Gastroesophageal sphincter (tissue), 3 donors: ENCODE data around the gene TSPO.

Experiments used
- POLR2AphosphoS5 ChIP-seq: sonication (generic); formaldehyde crosslinking; IDR thresholded peaks from one replicate; pipeline ENCODE4 v1.6.1; 2017; ENCODE audit warnings: antibody characterized with exemption
- TF ChIP-seq, protein P1 (sequence below), 4 experiments: fragments of 200-600 bp in 2 of 4; fragments of 450-650 bp in 2 of 4; sonication (generic) in 1 of 4; IDR thresholded peaks; one replicate each; pipeline ENCODE4 v1.5.1; 2017 to 2019; ENCODE audit warnings: antibody characterized with exemption in 4 of 4, mild to moderate bottlenecking in 2 of 4, moderate library complexity in 2 of 4

DNA sequence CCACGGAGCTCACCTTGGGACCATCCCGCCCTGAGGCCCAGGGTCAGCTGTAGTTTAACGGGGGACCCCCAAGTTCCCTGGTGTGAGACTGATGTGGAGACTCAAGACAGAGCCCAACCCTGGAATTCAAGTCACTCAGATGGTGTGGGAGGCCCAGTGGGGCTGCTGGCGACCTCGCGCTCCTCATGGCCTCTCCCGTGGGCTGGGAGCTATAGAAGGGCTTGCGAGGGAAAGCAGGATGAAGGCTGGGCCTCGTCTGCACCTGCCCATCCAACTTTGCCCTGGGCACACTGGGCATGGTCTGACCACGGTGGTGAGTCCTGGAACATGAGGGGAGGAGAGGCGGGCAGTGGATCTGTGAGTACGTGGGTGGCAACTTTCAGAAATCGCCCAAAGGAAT is 49.2 kb downstream of the TSPO start:
- TF ChIP-seq, protein P1, sequence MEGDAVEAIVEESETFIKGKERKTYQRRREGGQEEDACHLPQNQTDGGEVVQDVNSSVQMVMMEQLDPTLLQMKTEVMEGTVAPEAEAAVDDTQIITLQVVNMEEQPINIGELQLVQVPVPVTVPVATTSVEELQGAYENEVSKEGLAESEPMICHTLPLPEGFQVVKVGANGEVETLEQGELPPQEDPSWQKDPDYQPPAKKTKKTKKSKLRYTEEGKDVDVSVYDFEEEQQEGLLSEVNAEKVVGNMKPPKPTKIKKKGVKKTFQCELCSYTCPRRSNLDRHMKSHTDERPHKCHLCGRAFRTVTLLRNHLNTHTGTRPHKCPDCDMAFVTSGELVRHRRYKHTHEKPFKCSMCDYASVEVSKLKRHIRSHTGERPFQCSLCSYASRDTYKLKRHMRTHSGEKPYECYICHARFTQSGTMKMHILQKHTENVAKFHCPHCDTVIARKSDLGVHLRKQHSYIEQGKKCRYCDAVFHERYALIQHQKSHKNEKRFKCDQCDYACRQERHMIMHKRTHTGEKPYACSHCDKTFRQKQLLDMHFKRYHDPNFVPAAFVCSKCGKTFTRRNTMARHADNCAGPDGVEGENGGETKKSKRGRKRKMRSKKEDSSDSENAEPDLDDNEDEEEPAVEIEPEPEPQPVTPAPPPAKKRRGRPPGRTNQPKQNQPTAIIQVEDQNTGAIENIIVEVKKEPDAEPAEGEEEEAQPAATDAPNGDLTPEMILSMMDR (IDR thresholded peaks at IDR 0.05) = no peak
- no peak for TF ChIP-seq POLR2AphosphoS5
